Measurements from ENCODE around the gene KIAA1210.

KIAA1210 gene

DNA sequence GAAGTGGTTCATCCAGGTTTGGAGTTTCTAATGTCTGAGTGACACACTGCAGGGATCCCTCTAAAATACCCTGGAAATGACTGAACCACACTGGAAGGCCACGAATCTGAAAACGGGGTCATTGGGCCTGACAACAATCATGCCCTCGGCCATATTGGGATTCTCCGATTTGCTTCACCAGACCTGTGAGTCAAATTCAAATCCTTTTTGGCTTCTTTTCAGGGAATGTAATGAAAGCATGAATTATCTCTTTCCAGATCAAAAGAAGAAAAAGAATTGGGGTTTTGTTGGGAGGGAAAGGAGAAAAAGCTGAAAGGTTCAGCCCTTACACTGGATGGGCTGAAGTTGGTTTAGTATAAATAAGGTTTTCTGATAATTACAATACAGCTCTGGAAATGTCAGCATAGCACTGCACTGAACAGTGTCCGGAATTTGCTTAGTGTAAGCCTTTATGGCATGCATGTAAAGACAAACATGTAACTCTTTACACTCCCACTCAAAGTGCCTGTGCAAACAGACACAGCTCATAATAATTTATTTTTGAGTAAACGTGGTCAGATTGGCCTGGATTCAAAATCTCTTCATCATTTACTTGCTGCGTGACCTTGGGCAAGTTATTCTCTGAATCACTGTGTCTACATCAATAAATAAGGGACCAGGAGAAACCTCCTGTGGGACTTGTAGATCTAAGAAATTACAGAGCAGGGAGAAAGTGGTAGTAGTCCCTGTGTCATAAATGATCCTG is 33.4 kb downstream of the KIAA1210 start:
- DNase-seq (ENCODE audit: low spot score) = no peak

GRCh38 chrX:119090627-119091026 is 37.0 kb downstream of the KIAA1210 start:
- DNase-seq (ENCODE audit: low spot score) = no peak

GRCh38 chrX:119089619-119090018 is 38.0 kb downstream of the KIAA1210 start:
- no peak for DNase-seq (ENCODE audit: low spot score)

DNA sequence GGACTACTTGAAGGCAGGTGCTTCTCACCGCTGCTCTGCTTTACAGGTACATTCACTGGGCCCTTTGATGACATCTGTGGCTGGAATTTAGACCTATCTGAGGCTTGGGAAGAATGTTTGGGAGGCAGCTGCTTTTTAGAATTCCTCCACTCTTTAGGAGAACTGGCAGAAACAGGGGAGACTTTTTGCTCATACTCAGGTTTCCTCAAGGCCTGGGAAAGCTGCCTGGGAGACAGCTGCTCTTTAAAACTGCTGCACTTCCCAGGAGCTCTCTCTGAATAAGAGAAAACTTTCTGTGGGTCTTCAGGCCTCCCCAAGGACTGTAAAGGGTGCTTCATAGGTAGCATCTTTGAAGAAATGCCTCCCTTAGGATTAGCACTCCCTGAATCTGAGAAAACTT is 40.5 kb downstream of the KIAA1210 start:
- DNase-seq (ENCODE audit: low spot score) = no peak

GRCh38 chrX:119084766-119085165 is 42.8 kb downstream of the KIAA1210 start:
- no peak for DNase-seq (ENCODE audit: low spot score)

DNA sequence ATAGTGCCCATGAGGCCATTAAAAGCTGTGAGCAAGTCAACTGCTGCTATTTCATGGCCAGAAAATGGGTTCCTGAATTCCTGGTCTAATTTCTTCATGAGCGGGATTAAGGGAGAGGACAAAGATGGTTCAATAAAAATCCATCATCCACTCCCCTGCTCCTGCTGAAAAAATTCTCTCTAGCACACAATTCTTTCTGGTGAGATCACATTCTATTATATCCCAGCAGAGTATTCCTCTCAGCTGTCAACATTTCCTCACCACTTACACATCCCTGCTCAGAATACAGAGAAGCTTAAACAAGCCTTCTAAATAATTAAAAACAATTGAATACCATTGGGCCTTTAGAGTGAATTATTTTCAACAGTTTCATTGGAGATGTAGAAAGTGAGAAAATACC is 45.3 kb downstream of the KIAA1210 start:
- no peak for DNase-seq (ENCODE audit: low spot score)

DNA sequence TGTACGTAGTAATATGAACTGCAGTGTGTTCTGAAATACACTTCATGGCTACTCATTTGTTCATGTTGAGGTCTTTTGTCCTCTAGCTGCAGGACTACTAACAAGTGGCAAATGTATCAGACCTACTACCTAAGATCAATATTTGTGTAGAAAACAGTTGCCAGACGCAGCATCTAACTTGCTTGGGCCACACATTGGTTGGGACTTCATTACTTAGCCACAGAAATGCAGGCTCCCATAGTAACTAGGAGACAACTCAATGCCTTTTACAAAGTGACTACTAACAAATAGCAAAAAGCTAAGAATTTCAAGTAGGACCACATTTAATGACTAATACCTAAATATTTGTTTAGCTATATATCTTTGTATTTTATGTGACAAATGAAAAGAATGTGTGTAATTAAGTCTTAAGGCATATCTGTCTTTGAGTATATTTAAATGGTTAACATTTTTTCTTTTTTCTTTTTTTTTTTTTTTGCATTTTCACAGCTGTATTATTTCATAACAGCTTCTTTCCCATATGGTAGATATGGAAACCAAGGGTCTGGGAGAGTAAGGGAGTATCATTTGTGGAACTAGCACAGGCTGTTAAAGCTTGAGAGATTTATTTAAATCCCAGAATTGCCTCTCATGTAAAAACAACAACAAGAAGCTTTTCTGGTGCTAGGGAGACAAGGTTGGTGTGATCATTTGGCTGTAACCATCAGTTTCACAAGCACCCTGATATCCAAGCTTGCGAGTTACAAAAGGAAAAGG is 52.2 kb downstream of the KIAA1210 start:
- no peak for DNase-seq (ENCODE audit: low spot score)

GRCh38 chrX:119073911-119074310 is 53.7 kb downstream of the KIAA1210 start:
- DNase-seq (ENCODE audit: low spot score) = no peak

- no peak for DNase-seq (ENCODE audit: low spot score)
Measured at GRCh38 chrX:119073200-119073905, 54.3 kb downstream of the KIAA1210 start.

DNA sequence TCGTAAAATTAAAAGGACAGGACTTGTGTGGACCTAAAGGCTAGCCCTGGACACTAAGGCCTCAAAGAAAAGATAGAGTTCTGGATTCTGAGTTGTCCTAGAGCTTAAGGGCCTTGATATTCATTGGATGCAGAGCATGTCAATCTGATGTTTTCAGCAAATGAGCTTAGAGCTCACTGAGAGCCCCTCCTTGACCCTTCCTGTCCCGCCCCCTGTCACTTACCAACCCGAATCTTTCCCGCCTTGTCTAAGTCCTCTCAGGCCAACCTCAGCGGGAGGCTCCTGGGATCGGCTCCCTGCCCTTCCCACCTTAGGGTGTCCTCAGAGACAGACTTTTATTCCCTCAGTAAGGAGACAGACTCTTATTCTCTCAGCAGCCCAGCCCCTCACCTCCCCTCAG is 54.9 kb downstream of the KIAA1210 start, which contains the start of gene CT47C1:
Gene CT47C1, plus strand, starts transcription at position 250 of the 400 bp plus-strand sequence. CDS start 233 bp downstream, outside the sequence.
- DNase-seq (ENCODE audit: low spot score) = no peak

- DNase-seq (ENCODE audit: low spot score) = no peak
Measured at GRCh38 chrX:119071381-119071780, 56.2 kb downstream of the KIAA1210 start.

- DNase-seq (ENCODE audit: low spot score) = no peak
Measured at GRCh38 chrX:119069762-119070161, 57.9 kb downstream of the KIAA1210 start.

GRCh38 chrX:119069128-119069527 is 58.5 kb downstream of the KIAA1210 start:
- no peak for DNase-seq (ENCODE audit: low spot score)

GRCh38 chrX:119067023-119067739 is 60.4 kb downstream of the KIAA1210 start:
- DNase-seq (ENCODE audit: low spot score) = peak; percentile 72

- no peak for DNase-seq (ENCODE audit: low spot score)
Measured at GRCh38 chrX:119063428-119063827, 64.2 kb downstream of the KIAA1210 start.

- DNase-seq (ENCODE audit: low spot score) = no peak
Measured at GRCh38 chrX:119062750-119063374, 64.8 kb downstream of the KIAA1210 start.

- DNase-seq (ENCODE audit: low spot score) = no peak
Measured at GRCh38 chrX:119055687-119056086, 71.9 kb downstream of the KIAA1210 start.

DNA sequence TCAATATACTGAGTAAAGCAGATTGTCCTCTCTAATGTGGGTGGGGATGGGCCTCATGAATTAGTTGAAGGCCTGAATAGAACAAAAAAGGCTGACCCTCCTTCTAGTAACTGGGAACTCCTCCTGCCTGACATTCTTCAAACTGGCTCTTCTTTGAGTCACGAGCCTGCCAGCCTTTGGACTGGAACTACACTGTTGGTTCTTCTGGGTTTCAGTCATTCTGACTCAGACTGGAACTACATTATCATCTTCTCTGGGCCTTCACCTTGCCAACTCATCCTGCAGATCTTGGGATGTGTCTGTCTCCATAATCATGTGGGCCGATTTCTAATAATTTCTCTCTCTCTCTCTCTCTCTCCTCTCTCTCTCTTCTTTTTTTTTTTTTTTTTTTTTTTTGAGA is 81.7 kb downstream of the KIAA1210 start:
- DNase-seq (ENCODE audit: low spot score) = no peak

- DNase-seq (ENCODE audit: low spot score) = no peak
Measured at GRCh38 chrX:119042996-119043395, 84.6 kb downstream of the KIAA1210 start.

DNA sequence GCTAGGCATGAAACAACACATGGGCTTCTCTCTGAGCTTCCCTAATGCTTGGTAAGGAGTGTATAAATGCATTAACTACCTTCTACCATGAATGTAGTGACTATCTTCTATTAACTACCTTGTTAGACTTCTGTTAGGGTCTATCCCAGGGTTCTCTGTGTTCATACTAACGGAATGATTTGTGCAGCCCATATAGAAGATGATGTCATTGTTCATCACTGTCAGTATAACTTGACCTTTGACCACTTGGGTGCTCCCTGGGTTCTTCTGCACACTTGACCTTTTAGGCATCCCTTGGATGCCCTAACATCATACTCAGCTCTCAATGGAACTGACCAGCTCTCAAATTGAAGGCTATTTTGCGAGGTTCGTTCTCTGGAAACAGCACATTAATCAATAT is 85.6 kb downstream of the KIAA1210 start:
- no peak for DNase-seq (ENCODE audit: low spot score)

- DNase-seq (ENCODE audit: low spot score) = peak; percentile 69
Measured at GRCh38 chrX:119041175-119041574, 86.4 kb downstream of the KIAA1210 start.

- DNase-seq (ENCODE audit: low spot score) = peak; percentile 14
Measured at GRCh38 chrX:119040432-119040831, 87.2 kb downstream of the KIAA1210 start.

All from AG20443 (cell line).